Measurements from ENCODE around the gene SLC8A1. TPM values are rescaled to one million over a fixed set of nuclear protein-coding genes. Genes with fewer than 3 reads are reported as not detected.
A peak's percentile ranks its signal among the peaks of the same experiment; 100 is the strongest.

The SLC8A1 gene
- total RNA-seq, 1 donor from 2014 or later: 5.6 TPM

- peaks cover 0 to 4% of the 10 kb centered on the region in 2 donors for H3K4me1 ChIP-seq
- H3K9me3 ChIP-seq: peaks cover 0 to 4% of the 10 kb centered on the region in 2 donors
- no peak overlapping the region for H3K27ac ChIP-seq
- intact Hi-C loops (cut with DNase I): no loop called here
- TF ChIP-seq CTCF (IDR thresholded peaks at IDR 0.05): peak in 2 of 3 experiments; percentile 30 to 42
- no peak for DNase-seq (ENCODE audit: low spot score in 2 of 2)
- H3K36me3 ChIP-seq: no peaks in the 10 kb centered on the region
- no peaks in the 10 kb centered on the region for H3K27me3 ChIP-seq
- no peak overlapping the region for H3K4me3 ChIP-seq
These were observed 36.3 kb upstream of the SLC8A1 start for GRCh38 chr2:40488101-40488601.

- Histone ChIP-seq H3K27me3 (no peaks in the 10 kb centered on the region), H3K9me3 (peaks cover 0 to 4% of the 10 kb centered on the region in 2 donors), H3K4me1 (peaks cover 0 to 4% of the 10 kb centered on the region in 2 donors), H3K4me3 (no peak overlapping the region), H3K36me3 (no peaks in the 10 kb centered on the region), H3K27ac (no peak overlapping the region)
- intact Hi-C loops (cut with DNase I): no loop called here
- no peak for TF ChIP-seq CTCF (IDR thresholded peaks at IDR 0.05)
- DNase-seq (ENCODE audit: low spot score in 2 of 2): no peak
These were observed 35.7 kb upstream of the SLC8A1 start for GRCh38 chr2:40487602-40488001.

GRCh38 chr2:40485854-40486253 lies 34.0 kb upstream of the SLC8A1 start:
- Histone ChIP-seq H3K27me3 (no peaks in the 10 kb centered on the region), H3K36me3 (no peaks in the 10 kb centered on the region), H3K4me3 (no peak overlapping the region), H3K27ac (no peak overlapping the region), H3K4me1 (peaks cover 0 to 4% of the 10 kb centered on the region in 2 donors), H3K9me3 (peaks cover 0 to 4% of the 10 kb centered on the region in 2 donors)
- intact Hi-C loops (cut with DNase I): no loop called here
- no peak for DNase-seq (ENCODE audit: low spot score in 2 of 2)
- no peak for TF ChIP-seq CTCF (IDR thresholded peaks at IDR 0.05)

- intact Hi-C loops (cut with DNase I): no loop called here
- H3K9me3 ChIP-seq: peaks cover 0 to 4% of the 10 kb centered on the region in 2 donors
- peaks cover 0 to 4% of the 10 kb centered on the region in 2 donors for H3K4me1 ChIP-seq
- no peak overlapping the region for H3K4me3 ChIP-seq
- H3K27me3 ChIP-seq: no peaks in the 10 kb centered on the region
- TF ChIP-seq CTCF (IDR thresholded peaks at IDR 0.05): no peak
- no peaks in the 10 kb centered on the region for H3K36me3 ChIP-seq
- H3K27ac ChIP-seq: no peak overlapping the region
- no peak for DNase-seq (ENCODE audit: low spot score in 2 of 2)
These were observed 33.4 kb upstream of the SLC8A1 start for GRCh38 chr2:40485318-40485717.

GRCh38 chr2:40483549-40484243 lies 31.8 kb upstream of the SLC8A1 start:
- intact Hi-C loops (cut with DNase I): no loop called here
- H3K4me1 ChIP-seq: peaks cover 0 to 4% of the 10 kb centered on the region in 2 donors
- no peaks in the 10 kb centered on the region for H3K27me3 ChIP-seq
- TF ChIP-seq CTCF (IDR thresholded peaks at IDR 0.05): no peak
- H3K4me3 ChIP-seq: no peak overlapping the region
- H3K9me3 ChIP-seq: peaks cover 0 to 4% of the 10 kb centered on the region in 2 donors
- H3K27ac ChIP-seq: no peak overlapping the region
- DNase-seq (ENCODE audit: low spot score in 2 of 2): no peak
- no peaks in the 10 kb centered on the region for H3K36me3 ChIP-seq
